ES-I3 (cell line): Measurements from ENCODE around the gene CDC42BPG.

Source experiments
- H3K36me3 ChIP-seq: 2 replicates; pipeline ENCODE4 v1.6.1; 2013; ENCODE audit warnings: mild to moderate bottlenecking, low read length, control low read depth, moderate library complexity; ENCODE audit not compliant: insufficient read depth
- H3K4me1 ChIP-seq: 2 replicates; pipeline ENCODE4 v1.6.1; 2013; ENCODE audit warnings: mild to moderate bottlenecking, control low read depth, low read length; ENCODE audit not compliant: insufficient read depth
- H3K9ac ChIP-seq: 2 replicates; pipeline ENCODE4 v1.6.1; 2013; ENCODE audit warnings: low read depth, mild to moderate bottlenecking, low read length, moderate library complexity
- H3K9me3 ChIP-seq: 2 replicates; pipeline ENCODE4 v1.6.1; 2013; ENCODE audit warnings: mild to moderate bottlenecking, low read length, moderate library complexity; ENCODE audit not compliant: control insufficient read depth, insufficient read depth

The CDC42BPG gene

GRCh38 chr11:64864473-64865285 is 20.2 kb upstream of the CDC42BPG start:
- Histone ChIP-seq H3K9me3 (no peaks in the 10 kb centered on the region), H3K36me3 (no peaks in the 10 kb centered on the region), H3K9ac (no peak overlapping the region), H3K4me1 (peaks cover 25% of the 10 kb centered on the region)

GRCh38 chr11:64864135-64864472 is 19.7 kb upstream of the CDC42BPG start:
- H3K36me3 ChIP-seq: no peaks in the 10 kb centered on the region
- no peak overlapping the region for H3K9ac ChIP-seq
- peaks cover 25% of the 10 kb centered on the region for H3K4me1 ChIP-seq

GRCh38 chr11:64863391-64864060 is 19.1 kb upstream of the CDC42BPG start:
- Histone ChIP-seq H3K4me1 (peaks cover 25% of the 10 kb centered on the region), H3K36me3 (no peaks in the 10 kb centered on the region), H3K9me3 (no peaks in the 10 kb centered on the region), H3K9ac (no peak overlapping the region)

More at GRCh38 chr11:64864135-64864472, 19.7 kb upstream of the CDC42BPG start:
- H3K9me3 ChIP-seq: no peaks in the 10 kb centered on the region

GRCh38 chr11:64862987-64863390 is 18.5 kb upstream of the CDC42BPG start:
- Histone ChIP-seq H3K4me1 (peaks cover 25% of the 10 kb centered on the region), H3K9ac (no peak overlapping the region)

GRCh38 chr11:64861227-64861975 is 16.9 kb upstream of the CDC42BPG start:
- no peaks in the 10 kb centered on the region for H3K36me3 ChIP-seq
- peaks cover 25% of the 10 kb centered on the region for H3K4me1 ChIP-seq
- H3K9ac ChIP-seq: no peak overlapping the region
- no peaks in the 10 kb centered on the region for H3K9me3 ChIP-seq

More at GRCh38 chr11:64862987-64863390, 18.5 kb upstream of the CDC42BPG start:
- no peaks in the 10 kb centered on the region for H3K9me3 ChIP-seq
- no peaks in the 10 kb centered on the region for H3K36me3 ChIP-seq

- Histone ChIP-seq H3K36me3 (no peaks in the 10 kb centered on the region), H3K9ac (no peak overlapping the region), H3K4me1 (peaks cover 31% of the 10 kb centered on the region), H3K9me3 (no peaks in the 10 kb centered on the region)
Observed at GRCh38 chr11:64859542-64860414, 15.3 kb upstream of the CDC42BPG start.

GRCh38 chr11:64858467-64859263 is 14.2 kb upstream of the CDC42BPG start:
- H3K9me3 ChIP-seq: no peaks in the 10 kb centered on the region
- peaks cover 26% of the 10 kb centered on the region; the same call in 1 of the 2 replicates for H3K4me1 ChIP-seq
- no peak overlapping the region for H3K9ac ChIP-seq
- no peaks in the 10 kb centered on the region for H3K36me3 ChIP-seq

- Histone ChIP-seq H3K9ac (no peak overlapping the region), H3K4me1 (peaks cover 15% of the 10 kb centered on the region; the same call in 1 of the 2 replicates), H3K9me3 (no peaks in the 10 kb centered on the region), H3K36me3 (no peaks in the 10 kb centered on the region)
Observed at GRCh38 chr11:64857485-64857884, 13.0 kb upstream of the CDC42BPG start.

GRCh38 chr11:64856382-64857227 is 12.2 kb upstream of the CDC42BPG start:
- Histone ChIP-seq H3K4me1 (peaks cover 17% of the 10 kb centered on the region), H3K9me3 (no peaks in the 10 kb centered on the region), H3K9ac (no peak overlapping the region), H3K36me3 (no peaks in the 10 kb centered on the region)

GRCh38 chr11:64855596-64856304 is 11.3 kb upstream of the CDC42BPG start:
- H3K9me3 ChIP-seq: no peaks in the 10 kb centered on the region
- no peak overlapping the region for H3K9ac ChIP-seq
- H3K36me3 ChIP-seq: no peaks in the 10 kb centered on the region
- peaks cover 26% of the 10 kb centered on the region for H3K4me1 ChIP-seq

GRCh38 chr11:64854534-64855502 is 10.4 kb upstream of the CDC42BPG start:
- peaks cover 26% of the 10 kb centered on the region for H3K4me1 ChIP-seq
- no peak overlapping the region for H3K9ac ChIP-seq
- H3K9me3 ChIP-seq: no peaks in the 10 kb centered on the region
- no peaks in the 10 kb centered on the region for H3K36me3 ChIP-seq
